AG04450 (cell line): ENCODE measurements around the gene ABCG2. TPM values are rescaled to one million over a fixed set of nuclear protein-coding genes. Genes with fewer than 3 reads are reported as not detected.
A peak's percentile ranks its signal among the peaks of the same experiment; 100 is the strongest.

Experiments used
- CTCF ChIA-PET: fragments of 300-600, 350-600 bp; formaldehyde crosslinking; extraction: SDS; loops from one replicate; lab custom pipeline; 2022; ENCODE audit warnings: antibody characterized with exemption, inconsistent platforms; lab: Charles Lee
- POLR2A ChIA-PET: fragments of 350-600 bp; formaldehyde crosslinking; extraction: SDS; loops from one replicate; lab custom pipeline; 2021; ENCODE audit warnings: antibody characterized with exemption, inconsistent platforms; lab: Yijun Ruan, JAX
- DNase-seq: peaks from one replicate; pipeline ENCODE4 v3.0.0-alpha.2; 2011; ENCODE audit warnings: low read depth, low spot score
- H3K27ac ChIP-seq: one replicate; pipeline ENCODE4 v1.5.1; 2012; ENCODE audit warnings: low read depth, low read length, control low read depth
- H3K27me3 ChIP-seq: one replicate; pipeline ENCODE4 v1.6.0; 2012; ENCODE audit warnings: low read length; ENCODE audit not compliant: control insufficient read depth, insufficient read depth
- H3K4me3 ChIP-seq: 2 replicates; pipeline ENCODE4 v1.5.1; 2011; ENCODE audit warnings: mild to moderate bottlenecking, low read depth, low read length, control low read depth
- H3K9me3 ChIP-seq: 2 replicates; pipeline ENCODE4 v1.5.1; 2012; ENCODE audit warnings: low read length; ENCODE audit not compliant: control insufficient read depth, insufficient read depth
- polyA plus RNA-seq: library from polyadenylated mRNA; depleted of rRNA; stranded (reverse); fragments of >200 nt; gene quantifications from 2 replicates; pipeline ENCODE4 v1.2.3, GENCODE V29; 2011
- TF ChIP-seq, protein P1 (sequence below): IDR thresholded peaks from 2 replicates; pipeline ENCODE4 v1.5.1; 2011; ENCODE audit warnings: low read depth, low read length, control low read depth, inconsistent platforms

ABCG2 gene
- polyA plus RNA-seq, 1 experiment = 1.2 TPM

DNA sequence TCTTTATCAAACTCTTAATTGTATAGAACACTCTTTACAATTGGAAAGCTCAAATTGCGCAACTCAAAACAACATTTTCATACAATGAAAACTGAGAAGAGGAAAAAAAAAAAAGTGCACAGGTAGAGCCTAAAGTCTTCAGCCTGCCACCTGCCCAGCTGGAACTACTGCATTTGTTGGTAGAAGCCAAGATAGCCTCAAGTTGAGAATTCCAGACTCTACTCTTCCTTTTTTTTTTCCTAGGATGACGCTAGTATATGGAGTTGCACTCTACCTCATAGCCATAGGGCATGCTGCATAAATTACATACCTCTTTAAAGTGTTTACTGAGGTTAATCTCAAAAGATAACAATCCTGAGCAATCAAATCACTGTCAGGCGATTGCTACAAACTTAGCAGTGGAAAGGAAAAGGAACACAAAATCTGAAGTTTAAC is 13.6 kb downstream of the ABCG2 start:
- peaks cover 3% of the 10 kb centered on the region for H3K27me3 ChIP-seq
- no peak for DNase-seq
- TF ChIP-seq, protein P1, sequence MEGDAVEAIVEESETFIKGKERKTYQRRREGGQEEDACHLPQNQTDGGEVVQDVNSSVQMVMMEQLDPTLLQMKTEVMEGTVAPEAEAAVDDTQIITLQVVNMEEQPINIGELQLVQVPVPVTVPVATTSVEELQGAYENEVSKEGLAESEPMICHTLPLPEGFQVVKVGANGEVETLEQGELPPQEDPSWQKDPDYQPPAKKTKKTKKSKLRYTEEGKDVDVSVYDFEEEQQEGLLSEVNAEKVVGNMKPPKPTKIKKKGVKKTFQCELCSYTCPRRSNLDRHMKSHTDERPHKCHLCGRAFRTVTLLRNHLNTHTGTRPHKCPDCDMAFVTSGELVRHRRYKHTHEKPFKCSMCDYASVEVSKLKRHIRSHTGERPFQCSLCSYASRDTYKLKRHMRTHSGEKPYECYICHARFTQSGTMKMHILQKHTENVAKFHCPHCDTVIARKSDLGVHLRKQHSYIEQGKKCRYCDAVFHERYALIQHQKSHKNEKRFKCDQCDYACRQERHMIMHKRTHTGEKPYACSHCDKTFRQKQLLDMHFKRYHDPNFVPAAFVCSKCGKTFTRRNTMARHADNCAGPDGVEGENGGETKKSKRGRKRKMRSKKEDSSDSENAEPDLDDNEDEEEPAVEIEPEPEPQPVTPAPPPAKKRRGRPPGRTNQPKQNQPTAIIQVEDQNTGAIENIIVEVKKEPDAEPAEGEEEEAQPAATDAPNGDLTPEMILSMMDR = no peak
- POLR2A ChIA-PET = no interaction called here
- H3K27ac ChIP-seq = no peak overlapping the region
- no peaks in the 10 kb centered on the region for H3K9me3 ChIP-seq
- H3K4me3 ChIP-seq = no peak overlapping the region
- CTCF ChIA-PET = interaction anchor here (0.6 to 0.7 kb wide), 2 partner anchors 62 to 66 kb away, joined by 3 read pairs; no protein-coding TSS in a partner anchor

GRCh38 chr4:88144048-88144447 is 14.4 kb downstream of the ABCG2 start:
- TF ChIP-seq, protein P1 = no peak
- no peak overlapping the region for H3K4me3 ChIP-seq
- no peak for DNase-seq
- peaks cover 3% of the 10 kb centered on the region for H3K27me3 ChIP-seq
- ChIA-PET POLR2A (no interaction called here), CTCF (interaction anchor here (0.6 to 0.7 kb wide), 3 partner anchors 63 to 295 kb away, joined by 3 to 5 read pairs (median 3); no protein-coding TSS in a partner anchor)
- no peaks in the 10 kb centered on the region for H3K9me3 ChIP-seq
- no peak overlapping the region for H3K27ac ChIP-seq

- peak; percentile 29 for DNase-seq
- no peaks in the 10 kb centered on the region for H3K9me3 ChIP-seq
- no peak overlapping the region for H3K27ac ChIP-seq
- H3K4me3 ChIP-seq = no peak overlapping the region
- H3K27me3 ChIP-seq = peaks cover 3% of the 10 kb centered on the region
- TF ChIP-seq, protein P1 = no peak
- CTCF ChIA-PET = interaction anchor here (0.7 kb wide), 1 partner anchor 295 kb away, joined by 5 read pairs; no protein-coding TSS in a partner anchor
- POLR2A ChIA-PET = no interaction called here
Measured at GRCh38 chr4:88143504-88143903, 14.9 kb downstream of the ABCG2 start.

GRCh38 chr4:88138561-88138960 is 19.9 kb downstream of the ABCG2 start:
- TF ChIP-seq, protein P1 = no peak
- POLR2A ChIA-PET = no interaction called here
- no peak overlapping the region for H3K27ac ChIP-seq
- no peak overlapping the region for H3K4me3 ChIP-seq
- peak; percentile 63 for DNase-seq
- no peaks in the 10 kb centered on the region for H3K9me3 ChIP-seq
- H3K27me3 ChIP-seq = no peaks in the 10 kb centered on the region
- CTCF ChIA-PET = no interaction called here

- Histone ChIP-seq H3K9me3 (no peaks in the 10 kb centered on the region), H3K4me3 (no peak overlapping the region), H3K27ac (no peak overlapping the region), H3K27me3 (no peaks in the 10 kb centered on the region)
- CTCF ChIA-PET = no interaction called here
- no peak for DNase-seq
- TF ChIP-seq, protein P1 = no peak
- POLR2A ChIA-PET = no interaction called here
Measured at GRCh38 chr4:88137112-88137511, 21.3 kb downstream of the ABCG2 start.
